ENCODE data around the gene VRK3. TPM values are rescaled to one million over a fixed set of nuclear protein-coding genes. Genes with fewer than 3 reads are reported as not detected.

VRK3 gene
- total RNA-seq, 1 experiment from 2014 or later = 33.4 TPM

GRCh38 chr19:50020481-50020880 is 4.7 kb downstream of the VRK3 start (continued):
- TF ChIP-seq ATF6 (CRISPR knock-in tag; IDR thresholded peaks at IDR 0.05) (no peak), FOXK1 (CRISPR knock-in tag; IDR thresholded peaks at IDR 0.05) (no peak), NFE2L1 (CRISPR knock-in tag; IDR thresholded peaks at IDR 0.05) (no peak)

GRCh38 chr19:50016225-50016807 is 8.9 kb downstream of the VRK3 start:
- H3K9me3 Mint-ChIP-seq = peaks cover 6% of the 10 kb centered on the region
- no peak for DNase-seq (ENCODE audit: low spot score)
- H3K4me3 Mint-ChIP-seq = no peak overlapping the region
- no peaks in the 10 kb centered on the region for H3K4me1 Mint-ChIP-seq
- no peak for ATAC-seq
- no peaks in the 10 kb centered on the region for H3K27me3 Mint-ChIP-seq (ENCODE audit: low read depth)
- peaks cover 47% of the 10 kb centered on the region for H3K36me3 Mint-ChIP-seq
- TF ChIP-seq TEAD1 (CRISPR knock-in tag; IDR thresholded peaks at IDR 0.05) (no peak), USF1 (CRISPR knock-in tag; IDR thresholded peaks at IDR 0.05) (peak; percentile 32; the same call in 1 of the 2 replicates), USF2 (CRISPR knock-in tag; IDR thresholded peaks at IDR 0.05) (peak; percentile 28; the same call in 1 of the 2 replicates)
- ChIA-PET CTCF (no interaction called here), POLR2A (no interaction called here)
- H3K27ac Mint-ChIP-seq = no peak overlapping the region

- Mint-ChIP-seq H3K27ac (no peak overlapping the region), H3K36me3 (peaks cover 16% of the 10 kb centered on the region), H3K4me1 (no peaks in the 10 kb centered on the region), H3K9me3 (no peaks in the 10 kb centered on the region), H3K4me3 (no peak overlapping the region), H3K27me3 (ENCODE audit: low read depth) (no peaks in the 10 kb centered on the region)
- ATAC-seq (peak; percentile 95), DNase-seq (ENCODE audit: low spot score) (peak; percentile 80)
- no peak for TF ChIP-seq NFE2L1 (CRISPR knock-in tag; IDR thresholded peaks at IDR 0.05)
- TF ChIP-seq TCF7 (CRISPR knock-in tag; IDR thresholded peaks at IDR 0.05; ENCODE audit: low read depth) = 0 out of 2 replicates have a peak, but pooled peaks have one; percentile 34
- TF ChIP-seq NR1H2 (CRISPR knock-in tag; IDR thresholded peaks at IDR 0.05) = no peak
- TF ChIP-seq ZNF232 (CRISPR knock-in tag; IDR thresholded peaks at IDR 0.05) = no peak
- no peak for TF ChIP-seq TEAD1 (CRISPR knock-in tag; IDR thresholded peaks at IDR 0.05)
- TF ChIP-seq USF1 (CRISPR knock-in tag; IDR thresholded peaks at IDR 0.05) = no peak
- ChIA-PET POLR2A (no interaction called here), CTCF (interaction anchor here (0.6 to 1.3 kb wide), 20 partner anchors 9 to 716 kb away, joined by 3 to 16 read pairs (median 4); partner anchors contain the start of genes NUP62, VRK3 and ZNF473)
Measured at GRCh38 chr19:50008532-50008931, 16.6 kb downstream of the VRK3 start.

GRCh38 chr19:50007947-50008346 is 17.2 kb downstream of the VRK3 start:
- POLR2A ChIA-PET = no interaction called here
- Mint-ChIP-seq H3K27me3 (ENCODE audit: low read depth) (no peaks in the 10 kb centered on the region), H3K4me1 (no peaks in the 10 kb centered on the region), H3K4me3 (no peak overlapping the region), H3K9me3 (no peaks in the 10 kb centered on the region), H3K36me3 (peaks cover 10% of the 10 kb centered on the region), H3K27ac (no peak overlapping the region)
- CTCF ChIA-PET = interaction anchor here (1.0 to 1.2 kb wide), 8 partner anchors 8 to 222 kb away, joined by 3 to 9 read pairs (median 6); no protein-coding TSS in a partner anchor
- DNase-seq (ENCODE audit: low spot score) (no peak), ATAC-seq (no peak)
- TF ChIP-seq ZSCAN18 (CRISPR knock-in tag; IDR thresholded peaks at IDR 0.05) = no peak
- TF ChIP-seq IRF1 (CRISPR knock-in tag; IDR thresholded peaks at IDR 0.05) = no peak
- no peak for TF ChIP-seq ZNF232 (CRISPR knock-in tag; IDR thresholded peaks at IDR 0.05)
- TF ChIP-seq ETV6 (CRISPR knock-in tag; IDR thresholded peaks at IDR 0.05) = no peak
- TF ChIP-seq NFE2L1 (CRISPR knock-in tag; IDR thresholded peaks at IDR 0.05) = no peak
- no peak for TF ChIP-seq SP1 (CRISPR knock-in tag; conservative IDR thresholded peaks at IDR 0.05)
- TF ChIP-seq SMAD3 (CRISPR knock-in tag; IDR thresholded peaks at IDR 0.05; ENCODE audit: borderline replicate concordance) = no peak
- no peak for TF ChIP-seq TEAD1 (CRISPR knock-in tag; IDR thresholded peaks at IDR 0.05)
- TF ChIP-seq OVOL2 (CRISPR knock-in tag; IDR thresholded peaks at IDR 0.05; ENCODE audit: borderline replicate concordance) = no peak
- no peak for TF ChIP-seq SMAD4 (CRISPR knock-in tag; IDR thresholded peaks at IDR 0.05)
- TF ChIP-seq ERG (CRISPR knock-in tag; IDR thresholded peaks at IDR 0.05) = no peak
- TF ChIP-seq CTCF (IDR thresholded peaks at IDR 0.05) = no peak
- TF ChIP-seq NFATC4 (CRISPR knock-in tag; IDR thresholded peaks at IDR 0.05) = no peak
- TF ChIP-seq GRHL2 (CRISPR knock-in tag; IDR thresholded peaks at IDR 0.05; ENCODE audit: insufficient replicate concordance, severe bottlenecking) = no peak

Data from WTC11 (cell line).